IMR-90 (cell line): Measurements from ENCODE around the gene CD36. TPM values are rescaled to one million over a fixed set of nuclear protein-coding genes. Genes with fewer than 3 reads are reported as not detected.

Experiments used
- ATAC-seq: fragments of 200-7000 bp; cut with Tn5 transposase; 2 replicates; pipeline ENCODE4 v1.9.1; 2020; ENCODE audit warnings: low read depth, mild to moderate bottlenecking, moderate library complexity
- BruUV-seq: library from RNA; stranded (reverse); fragments of 400-500 nt; replicated peaks from 2 replicates; lab custom pipeline; 2021; lab: Mats Ljungman, UMichigan
- CTCF ChIA-PET: fragments of 300-600 bp; formaldehyde crosslinking; extraction: SDS; loops from one replicate; lab custom pipeline; 2021; ENCODE audit warnings: antibody characterized with exemption; lab: Yijun Ruan, JAX
- POLR2A ChIA-PET: fragments of 300-600 bp; sonication (Branson Sonifier 250); formaldehyde crosslinking; loops from one replicate; lab custom pipeline; 2022; ENCODE audit warnings: antibody characterized with exemption; ENCODE audit not compliant: unreplicated experiment; lab: Charles Lee
- DNase-seq: peaks from one replicate; pipeline ENCODE4 v3.0.0; 2013
- H2AFZ ChIP-seq: replicated peaks from 2 replicates; pipeline ENCODE3; 2013; ENCODE audit warnings: low read length, mild to moderate bottlenecking; ENCODE audit not compliant: poor library complexity
- H2AK5ac ChIP-seq: 2 replicates; pipeline ENCODE4 v1.6.1; 2013; ENCODE audit warnings: low read depth, low read length, inconsistent platforms
- H2AK9ac ChIP-seq: replicated peaks from 2 replicates; pipeline ENCODE3; 2013; ENCODE audit warnings: mild to moderate bottlenecking, low read depth, low read length, moderate library complexity; ENCODE audit not compliant: poor library complexity
- H2BK120ac ChIP-seq: 2 replicates; pipeline ENCODE4 v1.6.1; 2013; ENCODE audit warnings: low read depth, low read length, inconsistent platforms
- H2BK15ac ChIP-seq: 3 replicates; pipeline ENCODE4 v1.6.1; 2013; ENCODE audit warnings: low read depth, low read length, inconsistent platforms
- H2BK20ac ChIP-seq: 2 replicates; pipeline ENCODE4 v1.6.1; 2013; ENCODE audit warnings: low read depth, mild to moderate bottlenecking, inconsistent platforms, low read length, moderate library complexity
- H2BK5ac ChIP-seq: 2 replicates; pipeline ENCODE4 v1.6.1; 2013; ENCODE audit warnings: mild to moderate bottlenecking, low read depth, low read length, inconsistent platforms; ENCODE audit not compliant: poor library complexity, severe bottlenecking
- H3K14ac ChIP-seq: replicated peaks from 2 replicates; pipeline ENCODE4 v1.6.1; 2013; ENCODE audit warnings: low read depth, low read length, inconsistent platforms
- H3K18ac ChIP-seq: 2 replicates; pipeline ENCODE4 v1.6.1; 2013; ENCODE audit warnings: low read depth, low read length, control low read depth
- H3K23ac ChIP-seq: 2 replicates; pipeline ENCODE4 v1.6.1; 2013; ENCODE audit warnings: low read depth, low read length, inconsistent platforms
- H3K27ac ChIP-seq: 2 replicates; pipeline ENCODE4 v1.5.1; 2013; ENCODE audit warnings: mild to moderate bottlenecking, control low read depth, low read length; ENCODE audit not compliant: insufficient read depth
- H3K27me3 ChIP-seq: 2 replicates; pipeline ENCODE4 v1.6.1; 2013; ENCODE audit warnings: low read length; ENCODE audit not compliant: control insufficient read depth, insufficient read depth
- H3K36me3 ChIP-seq: 2 replicates; pipeline ENCODE4 v1.6.1; 2013; ENCODE audit warnings: low read length, mixed read lengths; ENCODE audit not compliant: control insufficient read depth, insufficient read depth
- H3K4ac ChIP-seq: 2 replicates; pipeline ENCODE4 v1.6.1; 2013; ENCODE audit warnings: low read depth, low read length, inconsistent platforms
- H3K4me1 ChIP-seq: 2 replicates; pipeline ENCODE4 v1.6.1; 2013; ENCODE audit warnings: low read length, mixed read lengths; ENCODE audit not compliant: control insufficient read depth, insufficient read depth
- H3K4me2 ChIP-seq: 2 replicates; pipeline ENCODE4 v1.6.1; 2013; ENCODE audit warnings: low read depth, mild to moderate bottlenecking, control low read depth, low read length, moderate library complexity
- H3K4me3 ChIP-seq: 2 replicates; pipeline ENCODE4 v1.5.1; 2013; ENCODE audit warnings: low read depth, mild to moderate bottlenecking, control low read depth, low read length, moderate library complexity; ENCODE audit not compliant: insufficient read depth
- H3K56ac ChIP-seq: 2 replicates; pipeline ENCODE4 v1.6.1; 2013; ENCODE audit warnings: low read length, inconsistent platforms; ENCODE audit not compliant: insufficient read depth; ENCODE audit errors: extremely low read depth
- H3K79me1 ChIP-seq, 2 experiments: 2 replicates each; pipeline ENCODE4 v1.6.1; 2013; ENCODE audit warnings: low read length in 2 of 2, inconsistent platforms in 1 of 2, low read depth in 1 of 2
- H3K9ac ChIP-seq: 2 replicates; pipeline ENCODE4 v1.6.1; 2013; ENCODE audit warnings: low read depth, low read length, control low read depth
- H3K9me1 ChIP-seq: 2 replicates; pipeline ENCODE4 v1.6.1; 2013; ENCODE audit warnings: low read length, inconsistent platforms; ENCODE audit not compliant: insufficient read depth
- H3K9me3 ChIP-seq: 2 replicates; pipeline ENCODE4 v1.6.1; 2013; ENCODE audit warnings: low read length; ENCODE audit not compliant: control insufficient read depth, insufficient read depth
- H4K20me1 ChIP-seq: 2 replicates; pipeline ENCODE4 v1.6.1; 2013; ENCODE audit warnings: low read length, inconsistent platforms; ENCODE audit not compliant: insufficient read depth
- H4K5ac ChIP-seq: 2 replicates; pipeline ENCODE4 v1.6.1; 2013; ENCODE audit warnings: mild to moderate bottlenecking, low read depth, low read length, control low read depth
- H4K8ac ChIP-seq, 2 experiments: 2 replicates each; pipeline ENCODE4 v1.6.1; 2013; ENCODE audit warnings: low read depth in 2 of 2, low read length in 2 of 2, control low read depth in 1 of 2, inconsistent platforms in 1 of 2
- H4K91ac ChIP-seq: 2 replicates; pipeline ENCODE4 v1.6.1; 2013; ENCODE audit warnings: low read depth, low read length, inconsistent platforms; ENCODE audit not compliant: insufficient read depth
- CEBPB ChIP-seq: IDR thresholded peaks from 2 replicates; pipeline ENCODE4 v1.6.1; 2012; ENCODE audit warnings: low read depth, low read length, improper control_type of control experiment
- WGBS, 2 experiments: methylation state at CpG; one replicate each; pipeline versions ENCODE4 v1.1.5 to v1.1.7; 2013; ENCODE audit warnings: missing lambda C conversion rate in 2 of 2; ENCODE audit not compliant: insufficient read length in 1 of 2; ENCODE audit errors: extremely low coverage in 2 of 2; 5-methylcytosine and 5-hydroxymethylcytosine counted together
- dilution Hi-C: fragments of 300-500 bp; cut with HindIII; formaldehyde crosslinking; loops from one replicate; pipeline ENCODE4 v1.14.3; 2018; ENCODE audit warnings: low sequenced_read_pairs; ENCODE audit not compliant: unreplicated experiment
- in situ Hi-C: fragments of 300-500 bp; cut with MboI; formaldehyde crosslinking; loops from 3 replicates; pipeline ENCODE4 v1.14.3; 2019; ENCODE audit warnings: low sequenced_read_pairs, inconsistent platforms, mixed read lengths
- intact Hi-C: fragments of 100-400 bp; cut with micrococcal nuclease; formaldehyde crosslinking; loops from 2 replicates; pipeline ENCODE4 v1.10.0; 2022
- polyA plus RNA-seq, 3 experiments: library from polyadenylated mRNA; depleted of rRNA; stranded (reverse); fragments of >200 nt; gene quantifications; 2 replicates each; pipeline ENCODE4 v1.2.3, GENCODE V29; 2012; ENCODE audit warnings: low replicate concordance in 1 of 3
- total RNA-seq: library from RNA; depleted of rRNA; stranded (reverse); fragments of >200 nt; gene quantifications from 2 replicates; pipeline ENCODE4 v1.2.3, GENCODE V29; 2012
- TF ChIP-seq, protein P1 (sequence below): fragments of 150-350 bp; IDR thresholded peaks from 2 replicates; pipeline ENCODE4 v1.6.1; 2017; ENCODE audit warnings: mild to moderate bottlenecking, antibody characterized with exemption, low read length, low read depth

The CD36 gene
- total and polyA plus RNA-seq, 2 of the 4 experiments (the other 2 are of a cell fraction) = 0.19 to 0.54 TPM

DNA sequence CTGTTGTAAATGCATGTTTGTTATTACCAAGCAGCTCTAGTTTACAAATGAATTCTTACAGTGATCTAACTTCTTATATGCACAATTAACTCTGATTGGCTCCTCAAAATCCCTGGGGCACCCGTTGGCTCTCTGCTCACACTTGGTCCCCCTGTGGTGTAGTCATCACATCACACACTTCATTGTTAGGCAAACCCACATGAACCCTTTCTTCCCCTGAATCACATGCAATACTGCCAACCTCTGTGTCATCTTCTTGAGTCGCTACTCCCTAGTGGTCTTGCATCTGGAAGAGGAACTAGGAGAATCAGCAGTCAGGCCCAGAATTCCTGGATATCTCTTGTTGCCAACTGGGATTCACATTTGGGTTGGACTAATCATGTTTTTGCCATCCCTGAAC is 73.1 kb downstream of the CD36 start:
- H3K27ac ChIP-seq = no peak overlapping the region
- POLR2A ChIA-PET = no interaction called here
- H4K8ac ChIP-seq = peak overlapping the region in 1 of 2 experiments; percentile 19; a peak in 1 of 4 replicates
- 0 out of 3 replicates have a peak overlapping the region, but pooled peaks have one; percentile 6 for H2BK15ac ChIP-seq
- no peak overlapping the region for H2BK5ac ChIP-seq
- no peaks in the 10 kb centered on the region for H3K36me3 ChIP-seq
- no peak overlapping the region for H3K14ac ChIP-seq
- H4K91ac ChIP-seq = no peak overlapping the region
- H4K5ac ChIP-seq = no peak overlapping the region
- no peak overlapping the region for H2BK20ac ChIP-seq
- no peaks in the 10 kb centered on the region; the same call in 1 of the 2 replicates for H3K4me1 ChIP-seq
- H3K4me2 ChIP-seq = no peak overlapping the region
- ATAC-seq (no peak; the same call in 1 of the 2 replicates), DNase-seq (peak; percentile 73)
- no peaks in the 10 kb centered on the region for H4K20me1 ChIP-seq
- H3K9ac ChIP-seq = no peak overlapping the region
- H2AFZ ChIP-seq = peak overlapping the region; percentile 78
- CTCF ChIA-PET = no interaction called here
- dilution Hi-C loops = no loop called here
- H3K4me3 ChIP-seq = no peak overlapping the region
- no peak overlapping the region for H3K56ac ChIP-seq
- H3K18ac ChIP-seq = no peak overlapping the region
- H3K79me1 ChIP-seq = no peaks in the 10 kb centered on the region
- H2AK9ac ChIP-seq = no peak overlapping the region
- peak overlapping the region; percentile 59; the same call in 1 of the 2 replicates for H2AK5ac ChIP-seq
- no peak overlapping the region for H2BK120ac ChIP-seq
- intact Hi-C loops = no loop called here
- WGBS, 2 experiments = 50% methylated on average over 2 of the region's 2 CpGs; no CpG with 5 or more reads in 1 of the 2 experiments
- H3K27me3 ChIP-seq = no peaks in the 10 kb centered on the region
- in situ Hi-C loops = no loop called here
- no peak overlapping the region for H3K23ac ChIP-seq
- no peaks in the 10 kb centered on the region for H3K9me1 ChIP-seq
- no peak overlapping the region; the same call in 1 of the 2 replicates for H3K4ac ChIP-seq
- BruUV-seq = no TSS peak
- TF ChIP-seq, protein P1, sequence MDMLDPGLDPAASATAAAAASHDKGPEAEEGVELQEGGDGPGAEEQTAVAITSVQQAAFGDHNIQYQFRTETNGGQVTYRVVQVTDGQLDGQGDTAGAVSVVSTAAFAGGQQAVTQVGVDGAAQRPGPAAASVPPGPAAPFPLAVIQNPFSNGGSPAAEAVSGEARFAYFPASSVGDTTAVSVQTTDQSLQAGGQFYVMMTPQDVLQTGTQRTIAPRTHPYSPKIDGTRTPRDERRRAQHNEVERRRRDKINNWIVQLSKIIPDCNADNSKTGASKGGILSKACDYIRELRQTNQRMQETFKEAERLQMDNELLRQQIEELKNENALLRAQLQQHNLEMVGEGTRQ = no peak
- 0 out of 2 replicates have a peak, but pooled peaks have one; percentile 37 for TF ChIP-seq CEBPB
- H3K9me3 ChIP-seq = no peaks in the 10 kb centered on the region
